Brain microvascular endothelial cell (primary cell): Measurements from ENCODE around the gene SFXN2.
A peak's percentile ranks its signal among the peaks of the same experiment; 100 is the strongest.

Experiments
- DNase-seq: peaks from one replicate; pipeline ENCODE4 v3.0.0-alpha.2; 2020
- H3K27ac ChIP-seq: fragments of 250-450 bp; sonication (Bioruptor Pico); 2 replicates; pipeline ENCODE4 v1.5.1; 2020; ENCODE audit warnings: mild to moderate bottlenecking, moderate library complexity
- H3K27me3 ChIP-seq: fragments of 250-450 bp; sonication (Bioruptor Pico); replicated peaks from 2 replicates; pipeline ENCODE4 v1.5.1; 2020; ENCODE audit warnings: mild to moderate bottlenecking
- H3K36me3 ChIP-seq: fragments of 250-450 bp; sonication (Bioruptor Pico); replicated peaks from 2 replicates; pipeline ENCODE4 v1.5.1; 2020; ENCODE audit warnings: mild to moderate bottlenecking
- H3K4me3 ChIP-seq: 2 replicates; pipeline ENCODE4 v1.5.1; 2011; ENCODE audit warnings: low read depth, mild to moderate bottlenecking, control low read depth, low read length, moderate library complexity
- CTCF ChIP-seq: IDR thresholded peaks from 2 replicates; pipeline ENCODE4 v1.5.1; 2011; ENCODE audit warnings: low read depth, mild to moderate bottlenecking, moderate library complexity, low read length, control low read depth, inconsistent platforms; ENCODE audit errors: missing control alignments
- in situ Hi-C: cut with HindIII; loops from 2 replicates; pipeline ENCODE4 v1.10.0; 2017; ENCODE audit warnings: low sequenced_read_pairs, low pct_ligation_motif_present

The SFXN2 gene

GRCh38 chr10:102670065-102670670, 44.3 kb upstream of the SFXN2 start:
- no peak overlapping the region for H3K4me3 ChIP-seq
- no peak overlapping the region for H3K27ac ChIP-seq
- H3K27me3 ChIP-seq = no peaks in the 10 kb centered on the region
- H3K36me3 ChIP-seq = no peaks in the 10 kb centered on the region
- DNase-seq = no peak
- no peak for TF ChIP-seq CTCF
- in situ Hi-C loops = no loop called here

- no peak for TF ChIP-seq CTCF
- DNase-seq = no peak
- in situ Hi-C loops = no loop called here
- H3K36me3 ChIP-seq = no peaks in the 10 kb centered on the region
- no peak overlapping the region for H3K4me3 ChIP-seq
- no peaks in the 10 kb centered on the region for H3K27me3 ChIP-seq
- no peak overlapping the region for H3K27ac ChIP-seq
Observed at GRCh38 chr10:102670871-102671434, 43.5 kb upstream of the SFXN2 start.

GRCh38 chr10:102673236-102673818, 41.1 kb upstream of the SFXN2 start:
- DNase-seq = no peak
- in situ Hi-C loops = no loop called here
- Histone ChIP-seq H3K27me3 (no peaks in the 10 kb centered on the region), H3K4me3 (no peak overlapping the region), H3K36me3 (no peaks in the 10 kb centered on the region), H3K27ac (peak overlapping the region; percentile 93)
- TF ChIP-seq CTCF = no peak

- DNase-seq = peak; percentile 72
- peak overlapping the region; percentile 18 for H3K4me3 ChIP-seq
- no peak for TF ChIP-seq CTCF
- H3K27ac ChIP-seq = peak overlapping the region; percentile 93
- H3K36me3 ChIP-seq = no peaks in the 10 kb centered on the region
- no peaks in the 10 kb centered on the region for H3K27me3 ChIP-seq
- in situ Hi-C loops = no loop called here
Observed at GRCh38 chr10:102673819-102674511, 40.5 kb upstream of the SFXN2 start.

- Histone ChIP-seq H3K4me3 (no peak overlapping the region), H3K36me3 (no peaks in the 10 kb centered on the region), H3K27ac (peak overlapping the region; percentile 93), H3K27me3 (no peaks in the 10 kb centered on the region)
- TF ChIP-seq CTCF = no peak
- DNase-seq = no peak
- in situ Hi-C loops = no loop called here
Observed at GRCh38 chr10:102674566-102674965, 39.9 kb upstream of the SFXN2 start.
